ENCODE results near the gene RAPGEF2. TPM values are rescaled to one million over a fixed set of nuclear protein-coding genes. Genes with fewer than 3 reads are reported as not detected.

The RAPGEF2 gene
- total and polyA plus RNA-seq, 2 donors (not counting 3 experiments of a cell fraction or from before 2014, with no cell fraction given): 28.7 to 55.2 TPM

GRCh38 chr4:159221280-159221679, 118.4 kb downstream of the RAPGEF2 start:
- peaks cover 40% of the 10 kb centered on the region for H3K79me2 ChIP-seq (ENCODE audit: control insufficient read depth, insufficient read depth, low read length)

More at GRCh38 chr4:159221280-159221679, 118.4 kb downstream of the RAPGEF2 start:
- H3K9me1 ChIP-seq (replicated peaks; ENCODE audit: control insufficient read depth, extremely low read depth, insufficient read depth, low read length): no peaks in the 10 kb centered on the region
- DNase-seq (ENCODE audit: low read depth, low spot score) (no peak), FAIRE-seq (no peak)
- TF ChIP-seq JUN (IDR thresholded peaks at IDR 0.05; ENCODE audit: borderline replicate concordance, insufficient read depth, insufficient read length, low read depth) (no peak), GATA2 (IDR thresholded peaks at IDR 0.05; ENCODE audit: insufficient read depth, insufficient read length, low read depth, low read length) (no peak), MAX (IDR thresholded peaks at IDR 0.05; ENCODE audit: insufficient read depth, insufficient read length) (no peak), POLR2AphosphoS5 (IDR thresholded peaks at IDR 0.05; ENCODE audit: insufficient read depth, low read depth, low read length) (no peak), FOS (IDR thresholded peaks at IDR 0.05; ENCODE audit: borderline replicate concordance, insufficient read depth, low read length) (no peak), MYC (IDR thresholded peaks at IDR 0.05; ENCODE audit: low read depth, low read length) (no peak), POLR2A (IDR thresholded peaks at IDR 0.05; ENCODE audit: low read depth, low read length) (no peak), EZH2 (IDR thresholded peaks at IDR 0.05; ENCODE audit: borderline replicate concordance, low read depth, low read length, severe bottlenecking) (no peak), CTCF (IDR thresholded peaks at IDR 0.05; ENCODE audit: extremely low read depth in 1 of 2, insufficient read depth in 1 of 2, low read depth in 1 of 2, low read length in 2 of 2) (no peak)
- H2AFZ ChIP-seq (ENCODE audit: low read depth, low read length): no peak overlapping the region
- intact Hi-C loops (cut with micrococcal nuclease) (no loop called here), dilution Hi-C loops (cut with MboI; ENCODE audit: extremely low pct_ligation_motif_present, low sequenced_read_pairs) (no loop called here)
- CTCF ChIA-PET: no interaction called here
- POLR2A ChIA-PET: no interaction called here
- H4K20me1 ChIP-seq (replicated peaks; ENCODE audit: control insufficient read depth, extremely low read depth, insufficient read depth, low read length): no peaks in the 10 kb centered on the region
- H3K9me3 ChIP-seq (replicated peaks; ENCODE audit: control insufficient read depth, insufficient read depth, low read length): no peaks in the 10 kb centered on the region
- H3K27me3 ChIP-seq (ENCODE audit: control insufficient read depth in 2 of 2, insufficient read depth in 2 of 2, low read length in 2 of 2): no peaks in the 10 kb centered on the region
- no peak overlapping the region for H3K27ac ChIP-seq (ENCODE audit: insufficient read depth, low read depth, low read length)
- no peaks in the 10 kb centered on the region for H3K36me3 ChIP-seq (ENCODE audit: control insufficient read depth in 2 of 2, extremely low read depth in 1 of 2, insufficient read depth in 2 of 2, low read length in 2 of 2)
- no peak overlapping the region for H3K4me2 ChIP-seq (ENCODE audit: insufficient read depth, low read length)
- no TSS peak for BruUV-seq (replicated peaks)
- H3K4me1 ChIP-seq (ENCODE audit: control insufficient read depth, extremely low read depth, insufficient read depth, low read length): no peaks in the 10 kb centered on the region
- no peak overlapping the region for H3K4me3 ChIP-seq (replicated peaks in 1 of 3; ENCODE audit: insufficient read depth in 1 of 3, low read depth in 1 of 3, low read length in 3 of 3)
- no peak overlapping the region for H3K9ac ChIP-seq (replicated peaks; ENCODE audit: extremely low read depth, insufficient read depth, low read length)
